DOHH2 (cell line): Measurements from ENCODE around the gene INO80E.

Experiments
- H3F3A ChIP-seq: fragments of 200-600 bp; sonication (generic), shearing (Covaris generic); 2 replicates; pipeline ENCODE4 v1.6.0; 2016; ENCODE audit warnings: antibody characterized with exemption, mild to moderate bottlenecking; ENCODE audit not compliant: control insufficient read depth, insufficient read depth
- H3K27ac ChIP-seq: fragments of 200-600 bp; sonication (generic); 2 replicates; pipeline ENCODE4 v1.5.1; 2014; ENCODE audit warnings: low read depth, mild to moderate bottlenecking, low read length, moderate library complexity
- H3K27me3 ChIP-seq: fragments of 200-600 bp; sonication (generic); 2 replicates; pipeline ENCODE4 v1.6.1; 2014; ENCODE audit warnings: mild to moderate bottlenecking, low read length, mixed read lengths; ENCODE audit not compliant: control insufficient read depth
- H3K36me3 ChIP-seq: fragments of 200-600 bp; sonication (generic); 2 replicates; pipeline ENCODE4 v1.6.1; 2014; ENCODE audit warnings: mild to moderate bottlenecking, low read length, moderate library complexity, mixed read lengths; ENCODE audit not compliant: control insufficient read depth
- H3K4me1 ChIP-seq: fragments of 200-600 bp; sonication (generic); 2 replicates; pipeline ENCODE4 v1.6.1; 2014; ENCODE audit warnings: mild to moderate bottlenecking, low read length, mixed read lengths; ENCODE audit not compliant: control insufficient read depth
- H3K4me2 ChIP-seq: fragments of 200-600 bp; sonication (generic); 2 replicates; pipeline ENCODE4 v1.6.0; 2014; ENCODE audit warnings: mild to moderate bottlenecking, low read length, moderate library complexity
- H3K4me3 ChIP-seq: fragments of 200-600 bp; sonication (generic); 2 replicates; pipeline ENCODE4 v1.5.1; 2014; ENCODE audit warnings: mild to moderate bottlenecking, low read length, mixed read lengths
- H3K79me2 ChIP-seq: fragments of 200-600 bp; sonication (generic); 2 replicates; pipeline ENCODE4 v1.6.1; 2014; ENCODE audit warnings: mild to moderate bottlenecking, low read length, mixed read lengths; ENCODE audit not compliant: control insufficient read depth
- H3K9me2 ChIP-seq: fragments of 200-600 bp; sonication (generic); replicated peaks from 2 replicates; pipeline ENCODE4 v1.6.1; 2014; ENCODE audit warnings: mild to moderate bottlenecking, low read length, mixed read lengths; ENCODE audit not compliant: control insufficient read depth
- H3K9me3 ChIP-seq: fragments of 200-600 bp; sonication (generic); 2 replicates; pipeline ENCODE4 v1.6.1; 2014; ENCODE audit warnings: antibody characterized with exemption, low read length, mixed read lengths; ENCODE audit not compliant: control insufficient read depth, insufficient read depth
- H4K20me1 ChIP-seq: fragments of 200-600 bp; sonication (generic); 2 replicates; pipeline ENCODE4 v1.6.0; 2014; ENCODE audit warnings: low read depth, mild to moderate bottlenecking, antibody characterized with exemption, low read length, moderate library complexity; ENCODE audit not compliant: control insufficient read depth, insufficient read depth
- EZH2phosphoT487 ChIP-seq: fragments of 200-600 bp; sonication (generic); IDR thresholded peaks from 2 replicates; pipeline ENCODE4 v1.6.1; 2017; ENCODE audit warnings: borderline replicate concordance, mild to moderate bottlenecking, antibody characterized with exemption, low read length, moderate library complexity, mixed read lengths
- TF ChIP-seq, protein P1 (sequence below): fragments of 200-600 bp; sonication (generic); IDR thresholded peaks from one replicate; pipeline ENCODE4 v1.5.1; 2014; ENCODE audit warnings: antibody characterized with exemption, mild to moderate bottlenecking, low read depth, low read length; ENCODE audit not compliant: poor library complexity, severe bottlenecking

INO80E gene

DNA sequence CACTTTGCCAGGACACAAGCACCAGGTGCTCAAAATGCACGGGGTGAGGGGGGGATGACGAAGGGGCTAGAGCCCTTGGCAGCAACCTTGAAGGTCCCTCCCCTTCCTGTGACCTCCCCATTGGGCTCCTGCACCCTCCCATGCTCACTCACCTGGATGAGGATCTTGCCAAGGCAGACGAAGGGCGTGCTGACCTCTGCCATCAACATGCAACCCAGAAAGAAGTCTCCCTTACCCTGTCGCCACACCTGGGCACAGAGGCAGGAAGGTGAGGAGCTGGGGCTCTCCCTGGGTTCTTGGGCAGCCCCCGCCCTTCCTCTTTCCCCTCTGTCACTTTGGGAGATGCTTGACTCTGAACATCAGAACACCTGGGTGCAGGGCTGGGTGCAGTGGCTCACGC is 29.5 kb downstream of the INO80E start:
- H3K27me3 ChIP-seq: peaks cover 47% of the 10 kb centered on the region
- no peak overlapping the region for H3K27ac ChIP-seq
- peaks cover 12% of the 10 kb centered on the region for H3K4me1 ChIP-seq

DNA sequence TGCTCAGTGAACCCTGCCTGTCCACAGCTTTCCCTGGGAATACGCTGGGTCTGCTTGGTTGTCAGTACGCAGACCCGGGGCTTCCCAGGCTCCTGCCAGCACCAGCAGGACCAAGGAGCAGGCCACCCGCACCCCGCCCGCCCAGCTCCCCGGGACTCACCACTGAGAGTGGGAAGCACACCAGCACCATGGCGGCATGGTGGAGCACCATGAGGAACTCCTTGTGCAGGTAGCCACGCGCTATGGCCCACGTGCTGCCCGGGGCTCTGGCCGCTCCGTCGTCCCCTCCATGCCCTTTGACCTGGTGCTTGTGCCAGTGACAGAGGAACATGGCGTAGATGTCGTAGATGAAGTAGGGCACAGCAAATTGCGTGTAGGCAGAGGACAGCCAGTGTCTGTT is 30.4 kb downstream of the INO80E start:
- no peaks in the 10 kb centered on the region for H3K9me2 ChIP-seq
- H3K27me3 ChIP-seq: peaks cover 48% of the 10 kb centered on the region
- no peaks in the 10 kb centered on the region for H3K79me2 ChIP-seq
- H3K4me2 ChIP-seq: no peak overlapping the region
- peaks cover 4% of the 10 kb centered on the region; the same call in 1 of the 2 replicates for H3K4me1 ChIP-seq
- no peaks in the 10 kb centered on the region for H4K20me1 ChIP-seq
- H3K4me3 ChIP-seq: no peak overlapping the region
- TF ChIP-seq, protein P1, sequence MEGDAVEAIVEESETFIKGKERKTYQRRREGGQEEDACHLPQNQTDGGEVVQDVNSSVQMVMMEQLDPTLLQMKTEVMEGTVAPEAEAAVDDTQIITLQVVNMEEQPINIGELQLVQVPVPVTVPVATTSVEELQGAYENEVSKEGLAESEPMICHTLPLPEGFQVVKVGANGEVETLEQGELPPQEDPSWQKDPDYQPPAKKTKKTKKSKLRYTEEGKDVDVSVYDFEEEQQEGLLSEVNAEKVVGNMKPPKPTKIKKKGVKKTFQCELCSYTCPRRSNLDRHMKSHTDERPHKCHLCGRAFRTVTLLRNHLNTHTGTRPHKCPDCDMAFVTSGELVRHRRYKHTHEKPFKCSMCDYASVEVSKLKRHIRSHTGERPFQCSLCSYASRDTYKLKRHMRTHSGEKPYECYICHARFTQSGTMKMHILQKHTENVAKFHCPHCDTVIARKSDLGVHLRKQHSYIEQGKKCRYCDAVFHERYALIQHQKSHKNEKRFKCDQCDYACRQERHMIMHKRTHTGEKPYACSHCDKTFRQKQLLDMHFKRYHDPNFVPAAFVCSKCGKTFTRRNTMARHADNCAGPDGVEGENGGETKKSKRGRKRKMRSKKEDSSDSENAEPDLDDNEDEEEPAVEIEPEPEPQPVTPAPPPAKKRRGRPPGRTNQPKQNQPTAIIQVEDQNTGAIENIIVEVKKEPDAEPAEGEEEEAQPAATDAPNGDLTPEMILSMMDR: no peak
- no peak for TF ChIP-seq EZH2phosphoT487
- no peaks in the 10 kb centered on the region for H3K36me3 ChIP-seq
- no peaks in the 10 kb centered on the region for H3K9me3 ChIP-seq
- no peak overlapping the region for H3K27ac ChIP-seq
- H3F3A ChIP-seq: no peaks in the 10 kb centered on the region

More for the DNA sequence above, 29.5 kb downstream of the INO80E start:
- Histone ChIP-seq H3K4me2 (no peak overlapping the region), H3K79me2 (no peaks in the 10 kb centered on the region), H3K36me3 (no peaks in the 10 kb centered on the region), H3K9me3 (no peaks in the 10 kb centered on the region), H3K9me2 (no peaks in the 10 kb centered on the region), H4K20me1 (no peaks in the 10 kb centered on the region), H3F3A (no peaks in the 10 kb centered on the region), H3K4me3 (no peak overlapping the region)
- no peak for TF ChIP-seq EZH2phosphoT487
- TF ChIP-seq, protein P1: no peak

DNA sequence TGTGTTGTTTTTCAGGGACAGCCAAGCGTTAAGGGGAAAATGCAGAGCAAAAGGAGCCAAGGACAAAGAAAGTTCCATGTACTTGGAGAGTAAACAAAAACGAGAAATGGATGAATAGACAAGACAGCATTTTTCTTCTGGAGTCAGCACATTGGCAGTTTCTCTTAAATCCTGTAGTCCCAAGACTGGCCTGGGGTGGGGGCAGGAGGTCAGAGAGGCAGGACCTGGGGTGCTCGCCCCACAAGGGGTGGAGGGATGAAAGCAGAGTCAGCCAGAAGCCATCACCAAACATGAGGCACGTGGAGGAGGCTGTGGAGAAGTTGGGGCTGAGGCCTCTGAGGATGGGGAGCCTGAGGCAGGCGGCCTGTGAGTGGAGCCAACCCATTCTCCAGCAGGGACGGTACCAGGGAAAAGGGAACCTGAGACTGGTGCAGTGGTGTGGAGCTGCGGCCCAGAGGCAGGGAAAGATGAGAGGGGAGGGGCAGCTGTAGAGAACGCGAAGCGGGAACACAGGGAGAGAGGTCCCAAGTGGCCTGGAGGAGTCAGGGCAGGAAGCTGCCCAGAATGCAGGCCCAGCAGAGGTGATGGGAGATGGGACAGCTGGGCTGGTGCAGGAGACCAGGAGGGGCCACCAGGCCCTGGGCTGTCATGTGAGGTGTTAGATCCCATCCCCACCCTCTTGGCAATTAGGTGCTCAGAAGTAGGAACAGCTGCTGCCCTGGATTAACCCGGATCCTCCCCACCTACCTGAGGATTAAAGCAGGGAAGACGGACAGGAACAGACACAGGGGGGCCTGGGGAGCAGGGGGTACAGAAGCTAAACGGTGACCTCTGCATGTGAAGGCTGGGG is 31.8 kb downstream of the INO80E start:
- no peak for TF ChIP-seq EZH2phosphoT487
- TF ChIP-seq, protein P1: no peak
- H3K4me3 ChIP-seq: no peak overlapping the region
- H3K27ac ChIP-seq: no peak overlapping the region
- H4K20me1 ChIP-seq: no peaks in the 10 kb centered on the region
- peaks cover 47% of the 10 kb centered on the region for H3K27me3 ChIP-seq
- no peaks in the 10 kb centered on the region for H3K79me2 ChIP-seq
- no peaks in the 10 kb centered on the region for H3K9me3 ChIP-seq
- H3K4me2 ChIP-seq: no peak overlapping the region
- no peaks in the 10 kb centered on the region for H3K9me2 ChIP-seq
- no peaks in the 10 kb centered on the region for H3F3A ChIP-seq
- no peaks in the 10 kb centered on the region for H3K36me3 ChIP-seq
- 0 out of 2 replicates have a peak, but pooled peaks cover 3% of the 10 kb centered on the region for H3K4me1 ChIP-seq
